Endothelial cell of hepatic sinusoid (primary cell): ENCODE measurements around the gene ALG11.
"Not testable (repeated sequence)": the region's sequence is repeated elsewhere in the genome, so short reads cannot be mapped to it uniquely, and the experiment has no call there.

Experiments
- in situ Hi-C: cut with HindIII; loops from 2 replicates; pipeline ENCODE4 v1.10.0; 2017; ENCODE audit warnings: low sequenced_read_pairs

ALG11 gene

DNA sequence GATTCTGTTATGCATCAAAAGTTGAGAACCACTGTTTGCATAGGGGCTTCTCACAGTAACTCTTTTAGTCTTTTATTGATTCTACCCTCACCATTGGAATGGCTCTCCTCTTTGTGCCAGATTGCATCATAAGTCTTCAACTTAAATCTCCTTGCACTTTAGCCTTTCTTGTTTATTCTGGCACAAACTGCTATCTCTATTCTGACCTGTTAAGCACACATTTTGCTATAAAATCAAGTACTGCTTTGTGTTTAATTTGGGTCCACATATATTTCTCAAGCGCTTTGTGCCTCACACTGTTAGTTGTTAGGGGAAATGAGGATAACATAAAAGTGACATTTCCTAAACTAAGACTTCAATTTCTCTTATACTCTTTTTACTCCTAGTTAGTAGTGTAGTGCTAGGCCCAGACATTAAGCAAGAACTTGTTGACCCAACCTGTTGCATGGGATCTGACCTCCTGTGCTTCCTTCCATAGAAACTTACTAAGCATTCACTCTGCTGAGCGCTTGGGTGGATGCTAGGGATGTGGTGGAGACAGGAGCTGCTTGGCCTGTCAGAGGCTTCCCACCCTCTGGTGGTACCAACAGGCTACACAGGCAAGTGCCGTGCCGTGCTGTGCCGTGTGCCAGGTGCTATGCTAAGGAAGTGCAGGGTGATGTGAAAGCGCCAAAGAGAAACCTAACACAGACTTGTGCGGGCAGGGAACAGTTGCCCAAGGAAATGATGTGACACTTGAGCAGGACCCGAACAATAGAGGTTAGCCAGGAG, 13.5 kb downstream of the ALG11 start:
- in situ Hi-C loops, result no loop called here

DNA sequence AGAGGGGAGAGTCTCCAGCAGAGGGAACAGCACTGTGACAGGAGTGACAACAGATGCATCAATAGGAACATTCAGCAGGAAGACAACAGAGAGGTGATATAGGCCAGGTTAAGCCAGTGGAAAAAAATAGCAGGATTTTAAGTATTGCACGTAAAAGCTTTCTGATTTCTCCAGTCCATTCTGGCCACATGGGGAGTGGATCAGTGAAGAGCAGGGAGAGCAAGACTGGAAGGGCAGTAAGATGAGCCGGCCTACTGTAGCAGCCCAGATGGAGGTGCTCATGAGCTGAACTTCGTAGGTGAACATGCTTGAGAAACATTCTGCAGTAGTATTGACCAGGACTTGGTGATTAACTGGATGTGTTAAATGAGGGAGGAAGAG, 14.0 kb downstream of the ALG11 start:
- in situ Hi-C loops, result no loop called here

DNA sequence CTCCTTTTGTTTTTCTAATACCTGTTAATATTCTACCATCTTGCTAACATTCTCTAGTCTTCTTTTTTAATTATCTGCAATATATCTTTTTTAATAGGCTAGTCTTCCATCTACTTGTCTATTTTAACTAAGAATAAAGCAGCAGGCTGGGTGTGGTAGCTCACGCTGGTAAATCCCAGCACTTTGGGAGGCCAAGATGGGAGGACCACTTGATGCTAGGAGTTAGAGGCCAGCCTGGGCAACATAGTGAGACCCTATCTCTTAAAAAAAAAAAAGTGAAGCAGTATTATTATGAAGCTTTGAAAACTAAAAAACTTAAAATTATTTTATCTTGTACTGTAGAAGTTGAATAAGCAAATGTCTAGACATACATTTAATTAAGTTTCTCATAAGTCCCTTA, 15.6 kb downstream of the ALG11 start:
- in situ Hi-C loops, result no loop called here

- in situ Hi-C loops, result no loop called here
Measured at GRCh38 chr13:52029569-52029968, 17.4 kb downstream of the ALG11 start.

DNA sequence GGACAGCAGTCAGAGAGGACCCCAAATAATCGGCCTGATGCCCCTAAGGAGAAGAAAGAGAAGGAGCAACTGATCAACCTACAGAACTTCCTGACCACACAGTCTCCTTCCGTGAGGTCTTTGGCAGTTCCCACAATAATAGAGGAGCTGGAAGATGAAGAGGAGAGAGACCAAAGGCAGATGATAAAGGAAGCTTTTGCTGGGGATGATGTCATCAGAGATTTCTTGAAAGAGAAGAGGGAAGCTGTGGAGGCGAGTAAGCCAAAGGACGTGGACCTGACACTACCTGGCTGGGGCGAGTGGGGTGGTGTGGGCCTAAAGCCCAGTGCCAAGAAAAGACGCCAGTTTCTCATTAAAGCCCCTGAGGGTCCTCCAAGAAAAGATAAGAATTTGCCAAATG, 18.2 kb downstream of the ALG11 start:
- in situ Hi-C loops, result not testable (repeated sequence)

DNA sequence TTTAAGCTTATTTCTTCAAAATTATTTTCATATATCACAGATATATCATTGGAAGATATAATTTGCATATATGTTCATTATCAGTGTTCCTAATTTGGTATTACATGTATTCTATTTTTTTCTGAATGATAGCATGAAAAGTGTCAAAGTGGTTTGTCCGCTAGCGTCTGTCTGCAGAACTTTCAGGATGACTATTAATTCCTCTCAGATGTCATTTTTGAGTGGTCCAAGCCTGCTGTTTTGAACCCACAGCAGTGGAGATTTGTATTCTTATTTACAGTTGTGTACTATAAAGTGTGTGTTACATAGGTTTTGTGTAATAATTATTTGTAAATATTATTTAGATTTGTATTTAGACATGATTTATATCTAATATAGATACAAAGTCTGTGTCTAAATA, 20.8 kb downstream of the ALG11 start:
- in situ Hi-C loops, result no loop called here

GRCh38 chr13:52034616-52035226, 22.5 kb downstream of the ALG11 start:
- in situ Hi-C loops, result no loop called here

- in situ Hi-C loops, result no loop called here
Measured at GRCh38 chr13:52036037-52036436, 23.8 kb downstream of the ALG11 start.

DNA sequence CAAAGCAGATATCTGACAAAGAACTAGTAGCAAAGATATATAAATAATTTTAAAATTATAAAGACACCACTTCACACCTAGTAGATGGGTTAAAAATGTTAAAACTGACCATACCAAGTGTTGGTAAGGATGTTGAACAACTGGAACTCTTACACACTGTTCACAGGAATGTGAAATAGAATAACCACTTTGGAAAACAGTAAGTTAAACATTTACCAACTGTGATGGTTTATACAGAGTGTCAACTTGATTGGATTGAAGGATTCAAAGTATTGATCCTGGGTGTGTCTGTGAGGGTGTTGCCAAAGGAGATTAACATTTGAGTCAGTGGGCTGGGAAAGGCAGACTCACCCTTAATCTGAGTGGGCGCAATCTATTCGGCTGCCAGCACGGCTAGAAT, 31.5 kb downstream of the ALG11 start:
- in situ Hi-C loops, result no loop called here

GRCh38 chr13:52047463-52047862, 35.3 kb downstream of the ALG11 start:
- in situ Hi-C loops, result no loop called here

GRCh38 chr13:52048516-52048915, 36.3 kb downstream of the ALG11 start:
- in situ Hi-C loops, result no loop called here

GRCh38 chr13:52051400-52051799, 39.2 kb downstream of the ALG11 start:
- in situ Hi-C loops, result no loop called here

- in situ Hi-C loops, result no loop called here
Measured at GRCh38 chr13:52053460-52053859, 41.3 kb downstream of the ALG11 start.

- in situ Hi-C loops, result not testable (repeated sequence)
Measured at GRCh38 chr13:52061064-52061463, 48.9 kb downstream of the ALG11 start.

GRCh38 chr13:52061587-52061986, 49.4 kb downstream of the ALG11 start:
- in situ Hi-C loops, result no loop called here

- in situ Hi-C loops, result no loop called here
Measured at GRCh38 chr13:52067237-52067636, 55.0 kb downstream of the ALG11 start.

DNA sequence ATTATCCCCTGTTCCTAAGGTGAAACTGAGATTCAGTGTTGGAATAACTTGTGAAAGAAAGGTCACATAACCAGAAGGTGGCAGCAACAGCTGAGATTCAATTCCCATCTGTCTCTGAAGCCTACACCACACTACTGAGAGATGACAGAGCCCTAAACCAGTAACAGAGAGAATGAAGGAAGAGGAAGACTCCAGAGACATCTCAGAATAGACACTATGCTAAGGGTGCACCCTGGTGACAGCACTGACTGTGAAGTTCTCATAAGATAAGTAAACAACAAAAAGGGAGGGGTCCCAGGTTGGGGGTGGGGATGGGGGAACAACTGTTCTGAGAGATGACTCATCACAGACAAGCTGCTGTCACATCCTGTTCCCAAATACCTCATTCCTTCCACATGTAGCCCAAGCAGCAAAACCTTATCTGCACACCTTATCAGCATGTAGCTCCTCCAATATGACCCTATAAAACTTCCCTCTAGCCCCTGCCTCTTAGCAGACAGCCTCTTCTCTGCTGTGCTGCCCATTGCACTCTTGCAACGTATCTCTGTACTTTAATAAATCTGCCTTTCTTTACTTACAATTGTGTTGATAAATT, 58.8 kb downstream of the ALG11 start:
- in situ Hi-C loops, result no loop called here
